Neural cell (in vitro differentiated cells): ENCODE data around the gene GBP2. TPM values are rescaled to one million over a fixed set of nuclear protein-coding genes. Genes with fewer than 3 reads are reported as not detected.

ENCODE experiments used
- H2AFZ ChIP-seq: fragments of 200-600, 300-800 bp; sonication (generic), shearing (Covaris generic); 2 replicates; pipeline ENCODE4 v1.6.0; 2014; ENCODE audit warnings: low read depth, mild to moderate bottlenecking, antibody characterized with exemption, low read length, moderate library complexity
- H3F3A ChIP-seq: fragments of 200-600 bp; shearing (Covaris generic); 2 replicates; pipeline ENCODE4 v1.6.1; 2016; ENCODE audit warnings: mild to moderate bottlenecking, moderate library complexity, mixed read lengths, antibody characterized with exemption, low read length; ENCODE audit not compliant: insufficient read depth, poor library complexity, severe bottlenecking
- H3K27ac ChIP-seq: fragments of 200-600, 300-800 bp; sonication (generic), shearing (Covaris generic); 2 replicates; pipeline ENCODE4 v1.5.1; 2014; ENCODE audit warnings: mild to moderate bottlenecking, low read length, moderate library complexity
- H3K27me3 ChIP-seq: fragments of 300-800, 200-600 bp; sonication (generic), shearing (Covaris generic); 2 replicates; pipeline ENCODE4 v1.6.0; 2014; ENCODE audit warnings: mild to moderate bottlenecking, low read depth, low read length, moderate library complexity; ENCODE audit not compliant: insufficient read depth
- H3K36me3 ChIP-seq: fragments of 300-800, 200-600 bp; sonication (generic), shearing (Covaris generic); 2 replicates; pipeline ENCODE4 v1.5.1; 2014; ENCODE audit warnings: mild to moderate bottlenecking, antibody characterized with exemption, low read length, moderate library complexity; ENCODE audit not compliant: insufficient read depth
- H3K4me2 ChIP-seq: fragments of 300-800, 200-600 bp; sonication (generic), shearing (Covaris generic); 2 replicates; pipeline ENCODE4 v1.6.0; 2014; ENCODE audit warnings: mild to moderate bottlenecking, low read length
- H3K4me3 ChIP-seq: fragments of 300-800, 200-600 bp; sonication (generic), shearing (Covaris generic); 2 replicates; pipeline ENCODE4 v1.5.1; 2014; ENCODE audit warnings: mild to moderate bottlenecking, low read length, moderate library complexity
- H3K79me2 ChIP-seq: fragments of 200-600 bp; shearing (Covaris generic); replicated peaks from 2 replicates; pipeline ENCODE4 v1.6.0; 2014; ENCODE audit warnings: mild to moderate bottlenecking, low read length, moderate library complexity; ENCODE audit not compliant: insufficient read depth
- H3K9ac ChIP-seq: fragments of 300-800, 200-600 bp; sonication (generic), shearing (Covaris generic); 2 replicates; pipeline ENCODE4 v1.6.1; 2016; ENCODE audit warnings: mild to moderate bottlenecking, low read length, mixed read lengths
- H3K9me2 ChIP-seq: fragments of 200-600 bp; shearing (Covaris generic); 2 replicates; pipeline ENCODE4 v1.6.1; 2016; ENCODE audit warnings: mild to moderate bottlenecking, low read length, mixed read lengths; ENCODE audit not compliant: insufficient read depth
- H3K9me3 ChIP-seq: fragments of 200-600, 300-800 bp; sonication (generic), shearing (Covaris generic); 2 replicates; pipeline ENCODE4 v1.6.1; 2016; ENCODE audit warnings: mild to moderate bottlenecking, mixed run types, low read length, moderate library complexity, mixed read lengths
- H4K20me1 ChIP-seq: fragments of 200-600 bp; shearing (Covaris generic); 2 replicates; pipeline ENCODE4 v1.6.1; 2016; ENCODE audit warnings: mild to moderate bottlenecking, mixed run types; ENCODE audit not compliant: insufficient read depth
- EP300 ChIP-seq: fragments of 450-650 bp; conservative IDR thresholded peaks from 2 replicates; pipeline ENCODE4 v1.6.1; 2014; ENCODE audit warnings: antibody characterized with exemption, mild to moderate bottlenecking, moderate library complexity; ENCODE audit not compliant: poor library complexity, severe bottlenecking
- EZH2 ChIP-seq: fragments of 200-600, 300-800 bp; shearing (Covaris generic), sonication (generic); IDR thresholded peaks from 2 replicates; pipeline ENCODE4 v1.6.1; 2014; ENCODE audit warnings: antibody characterized with exemption, low read length, borderline replicate concordance, mild to moderate bottlenecking; ENCODE audit not compliant: insufficient read depth, poor library complexity, severe bottlenecking
- MXI1 ChIP-seq: fragments of 450-650 bp; conservative IDR thresholded peaks from 2 replicates; pipeline ENCODE4 v1.6.1; 2014; ENCODE audit warnings: antibody characterized with exemption, mild to moderate bottlenecking; ENCODE audit not compliant: poor library complexity, severe bottlenecking
- POLR2AphosphoS5 ChIP-seq: IDR thresholded peaks from 2 replicates; pipeline ENCODE4 v1.6.1; 2012
- RAD21 ChIP-seq: fragments of 450-650 bp; conservative IDR thresholded peaks from 2 replicates; pipeline ENCODE4 v1.6.1; 2014; ENCODE audit warnings: antibody characterized with exemption, mild to moderate bottlenecking, moderate library complexity
- REST ChIP-seq: IDR thresholded peaks from 2 replicates; pipeline ENCODE4 v1.6.1; 2012; ENCODE audit warnings: borderline replicate concordance
- SMC3 ChIP-seq: fragments of 450-650 bp; conservative IDR thresholded peaks from 2 replicates; pipeline ENCODE4 v1.6.1; 2014; ENCODE audit warnings: antibody characterized with exemption, mild to moderate bottlenecking, moderate library complexity; ENCODE audit not compliant: poor library complexity
- TAF1 ChIP-seq: IDR thresholded peaks from 2 replicates; pipeline ENCODE4 v1.6.1; 2012; ENCODE audit warnings: low read depth
- polyA minus RNA-seq: library from RNA; depleted of rRNA, polyadenylated mRNA; stranded (reverse); fragments of >200 nt; gene quantifications from 2 replicates; pipeline ENCODE4 v1.2.3, GENCODE V29; 2014
- polyA plus RNA-seq: library from polyadenylated mRNA; depleted of rRNA; stranded (reverse); fragments of >200 nt; gene quantifications from 2 replicates; pipeline ENCODE4 v1.2.3, GENCODE V29; 2014
- TF ChIP-seq, protein P1 (sequence below): fragments of 450-650 bp; IDR thresholded peaks from 2 replicates; pipeline ENCODE4 v1.5.1; 2014; ENCODE audit warnings: antibody characterized with exemption, mild to moderate bottlenecking, moderate library complexity; ENCODE audit not compliant: poor library complexity, severe bottlenecking

GBP2 gene
- not detected in 2 replicates for polyA plus RNA-seq
- polyA minus RNA-seq = not detected in 2 replicates

- Histone ChIP-seq H2AFZ (no peak within 1 kb of the TSS), H3K79me2 (no peaks in the 10 kb centered on the region), H3K36me3 (no peaks in the 10 kb centered on the region), H3K4me3 (no peak within 1 kb of the TSS), H3F3A (no peaks in the 10 kb centered on the region), H3K9ac (no peak within 1 kb of the TSS), H3K4me2 (no peak within 1 kb of the TSS), H3K9me3 (no peaks in the 10 kb centered on the region), H3K27me3 (no peaks in the 10 kb centered on the region), H3K27ac (no peak within 1 kb of the TSS), H3K9me2 (no peaks in the 10 kb centered on the region), H4K20me1 (no peaks in the 10 kb centered on the region)
- TF ChIP-seq TAF1 (no peak), REST (no peak), SMC3 (no peak), POLR2AphosphoS5 (no peak), EP300 (no peak), MXI1 (no peak), RAD21 (no peak), EZH2 (no peak)
- TF ChIP-seq, protein P1, sequence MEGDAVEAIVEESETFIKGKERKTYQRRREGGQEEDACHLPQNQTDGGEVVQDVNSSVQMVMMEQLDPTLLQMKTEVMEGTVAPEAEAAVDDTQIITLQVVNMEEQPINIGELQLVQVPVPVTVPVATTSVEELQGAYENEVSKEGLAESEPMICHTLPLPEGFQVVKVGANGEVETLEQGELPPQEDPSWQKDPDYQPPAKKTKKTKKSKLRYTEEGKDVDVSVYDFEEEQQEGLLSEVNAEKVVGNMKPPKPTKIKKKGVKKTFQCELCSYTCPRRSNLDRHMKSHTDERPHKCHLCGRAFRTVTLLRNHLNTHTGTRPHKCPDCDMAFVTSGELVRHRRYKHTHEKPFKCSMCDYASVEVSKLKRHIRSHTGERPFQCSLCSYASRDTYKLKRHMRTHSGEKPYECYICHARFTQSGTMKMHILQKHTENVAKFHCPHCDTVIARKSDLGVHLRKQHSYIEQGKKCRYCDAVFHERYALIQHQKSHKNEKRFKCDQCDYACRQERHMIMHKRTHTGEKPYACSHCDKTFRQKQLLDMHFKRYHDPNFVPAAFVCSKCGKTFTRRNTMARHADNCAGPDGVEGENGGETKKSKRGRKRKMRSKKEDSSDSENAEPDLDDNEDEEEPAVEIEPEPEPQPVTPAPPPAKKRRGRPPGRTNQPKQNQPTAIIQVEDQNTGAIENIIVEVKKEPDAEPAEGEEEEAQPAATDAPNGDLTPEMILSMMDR = no peak
These were observed at the start of gene GBP2 for GRCh38 chr1:89125913-89126580. TSS of gene GBP2 (minus strand) at chr1:89126114. CDS start at chr1:89121966, 4,148 bp downstream.

DNA sequence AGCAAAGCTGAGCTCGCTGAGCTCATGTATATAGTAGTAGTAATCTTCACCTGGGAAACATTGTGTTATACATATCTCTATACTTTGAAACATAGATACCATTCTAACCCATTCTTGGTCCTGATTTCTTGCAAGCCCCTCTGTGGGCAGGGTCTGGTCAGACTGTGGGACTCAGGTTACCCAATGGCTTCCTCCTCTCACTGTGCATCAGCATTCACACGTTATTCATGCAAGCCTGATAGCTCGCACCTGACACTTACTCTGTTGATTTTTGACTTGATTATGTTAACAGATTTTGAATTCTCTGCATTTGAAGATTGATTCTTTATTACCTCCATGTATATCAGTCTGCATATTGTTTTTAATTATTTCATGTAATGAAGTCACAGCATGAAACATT lies 48.6 kb upstream of the GBP2 start:
- no peaks in the 10 kb centered on the region for H4K20me1 ChIP-seq
- H3K9ac ChIP-seq = no peak overlapping the region
- H3K27me3 ChIP-seq = no peaks in the 10 kb centered on the region
- H2AFZ ChIP-seq = no peak overlapping the region
- H3K9me2 ChIP-seq = no peaks in the 10 kb centered on the region
- TF ChIP-seq RAD21 (no peak), MXI1 (no peak), POLR2AphosphoS5 (no peak), REST (no peak), TAF1 (no peak), SMC3 (no peak), EP300 (no peak), EZH2 (no peak)
- TF ChIP-seq, protein P1 = no peak
- H3K36me3 ChIP-seq = no peaks in the 10 kb centered on the region
- no peaks in the 10 kb centered on the region for H3F3A ChIP-seq
- no peak overlapping the region for H3K27ac ChIP-seq
- H3K9me3 ChIP-seq = no peaks in the 10 kb centered on the region
- H3K4me2 ChIP-seq = no peak overlapping the region
- H3K79me2 ChIP-seq = no peaks in the 10 kb centered on the region
- H3K4me3 ChIP-seq = no peak overlapping the region
